K562 (cell line): Measurements from ENCODE around the gene HOXA4. TPM values are rescaled to one million over a fixed set of nuclear protein-coding genes. Genes with fewer than 3 reads are reported as not detected.

Experiments
- FIP1L1 ChIP-seq: fragments of 200-400 bp; formaldehyde crosslinking; IDR thresholded peaks from 2 replicates; pipeline ENCODE4 v1.6.1; 2018; ENCODE audit warnings: mild to moderate bottlenecking, low read depth, low read length; ENCODE audit not compliant: poor library complexity, severe bottlenecking
- HNRNPH1 ChIP-seq: fragments of 200-400 bp; formaldehyde crosslinking; optimal IDR thresholded peaks from 2 replicates; pipeline ENCODE3; 2017; ENCODE audit warnings: low read depth, mild to moderate bottlenecking, low read length, moderate library complexity
- SMAD1 ChIP-seq: fragments of 150-350 bp; IDR thresholded peaks from 2 replicates; pipeline ENCODE4 v1.6.1; 2014; ENCODE audit warnings: low read length, low read depth; ENCODE audit not compliant: partially characterized antibody
- ZNF174 ChIP-seq: fragments of 250-450 bp; sonication (Bioruptor Pico); IDR thresholded peaks from 2 replicates; pipeline ENCODE4 v1.4.0; 2020; ENCODE audit warnings: mild to moderate bottlenecking
- ZNF280A ChIP-seq: fragments of 450-650 bp; IDR thresholded peaks from 2 replicates; pipeline ENCODE4 v1.6.1; 2018; ENCODE audit warnings: mild to moderate bottlenecking, low read depth; ENCODE audit not compliant: partially characterized antibody
- ZNF282 ChIP-seq: sonication (generic); formaldehyde crosslinking; IDR thresholded peaks from 2 replicates; pipeline ENCODE4 v1.8.1; 2023; ENCODE audit warnings: missing genetic modification reagents
- ZNF518B ChIP-seq: fragments of 250-450 bp; sonication (Bioruptor Pico); IDR thresholded peaks from 2 replicates; pipeline ENCODE4 v1.5.0; 2021; ENCODE audit warnings: mild to moderate bottlenecking, moderate library complexity
- polyA plus RNA-seq, 8 experiments: library from polyadenylated mRNA; depleted of rRNA in 4 of 8; stranded (reverse) in 5 of 8; unstranded in 3 of 8; fragments of >200 nt; fragmentation: Nextera tagmentation in 2 of 8; fragmentation: Illumina TruSeq in 1 of 8; extraction: Ambion mirVana in 2 of 8; extraction: Trizol in 1 of 8; gene quantifications; 2 replicates each; pipeline versions ENCODE4 v1.2.1 to v1.2.3, GENCODE V29; 2011 to 2014; ENCODE audit warnings: inconsistent platforms in 1 of 8, missing spikeins in 1 of 8
- total RNA-seq, 7 experiments: library from RNA; depleted of rRNA in 6 of 7; stranded (reverse); fragments of >200 nt in 6 of 7; fragmentation: Illumina TruSeq in 2 of 7; extraction: Trizol in 2 of 7; gene quantifications; 2 replicates each; pipeline versions ENCODE4 v1.2.1 to v1.2.3, GENCODE V29; 2011 to 2021; ENCODE audit warnings: low replicate concordance in 1 of 7
- TF ChIP-seq, protein P1 (sequence below): fragments of 450-650 bp; IDR thresholded peaks from 2 replicates; pipeline ENCODE4 v1.6.1; 2018; ENCODE audit not compliant: partially characterized antibody

Gene HOXA4
- total and polyA plus RNA-seq, 9 of the 15 experiments (the other 6 are each of a cell fraction or from before 2014, with no cell fraction given), result not detected

DNA sequence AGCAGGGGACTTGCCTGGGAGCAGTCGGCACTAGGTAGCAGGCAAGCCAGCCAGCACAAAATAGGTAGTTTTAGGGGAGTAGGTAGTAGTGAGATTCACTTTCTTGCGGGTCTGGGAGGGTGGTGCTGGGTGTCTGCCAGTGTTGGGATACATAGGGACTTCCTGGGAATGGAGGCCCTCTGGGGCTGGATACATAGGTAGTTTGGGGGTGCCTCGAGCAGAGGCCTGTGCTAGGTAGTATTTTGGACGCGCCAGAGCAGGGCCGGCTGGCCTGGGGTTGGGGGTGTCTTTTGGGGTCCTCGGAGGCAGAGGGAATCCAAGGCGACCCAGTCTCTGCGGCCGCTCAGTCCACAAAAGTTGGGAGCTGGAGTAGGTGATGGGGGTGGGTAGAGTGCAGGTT, 23.8 kb upstream of the HOXA4 start (continued):
- TF ChIP-seq, protein P1, sequence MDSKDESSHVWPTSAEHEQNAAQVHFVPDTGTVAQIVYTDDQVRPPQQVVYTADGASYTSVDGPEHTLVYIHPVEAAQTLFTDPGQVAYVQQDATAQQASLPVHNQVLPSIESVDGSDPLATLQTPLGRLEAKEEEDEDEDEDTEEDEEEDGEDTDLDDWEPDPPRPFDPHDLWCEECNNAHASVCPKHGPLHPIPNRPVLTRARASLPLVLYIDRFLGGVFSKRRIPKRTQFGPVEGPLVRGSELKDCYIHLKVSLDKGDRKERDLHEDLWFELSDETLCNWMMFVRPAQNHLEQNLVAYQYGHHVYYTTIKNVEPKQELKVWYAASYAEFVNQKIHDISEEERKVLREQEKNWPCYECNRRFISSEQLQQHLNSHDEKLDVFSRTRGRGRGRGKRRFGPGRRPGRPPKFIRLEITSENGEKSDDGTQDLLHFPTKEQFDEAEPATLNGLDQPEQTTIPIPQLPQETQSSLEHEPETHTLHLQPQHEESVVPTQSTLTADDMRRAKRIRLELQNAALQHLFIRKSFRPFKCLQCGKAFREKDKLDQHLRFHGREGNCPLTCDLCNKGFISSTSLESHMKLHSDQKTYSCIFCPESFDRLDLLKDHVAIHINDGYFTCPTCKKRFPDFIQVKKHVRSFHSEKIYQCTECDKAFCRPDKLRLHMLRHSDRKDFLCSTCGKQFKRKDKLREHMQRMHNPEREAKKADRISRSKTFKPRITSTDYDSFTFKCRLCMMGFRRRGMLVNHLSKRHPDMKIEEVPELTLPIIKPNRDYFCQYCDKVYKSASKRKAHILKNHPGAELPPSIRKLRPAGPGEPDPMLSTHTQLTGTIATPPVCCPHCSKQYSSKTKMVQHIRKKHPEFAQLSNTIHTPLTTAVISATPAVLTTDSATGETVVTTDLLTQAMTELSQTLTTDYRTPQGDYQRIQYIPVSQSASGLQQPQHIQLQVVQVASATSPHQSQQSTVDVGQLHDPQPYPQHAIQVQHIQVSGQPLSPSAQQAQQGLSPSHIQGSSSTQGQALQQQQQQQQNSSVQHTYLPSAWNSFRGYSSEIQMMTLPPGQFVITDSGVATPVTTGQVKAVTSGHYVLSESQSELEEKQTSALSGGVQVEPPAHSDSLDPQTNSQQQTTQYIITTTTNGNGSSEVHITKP, result no peak
- TF ChIP-seq FIP1L1, result no peak
- TF ChIP-seq SMAD1, result no peak
- TF ChIP-seq HNRNPH1, result no peak
- no peak for TF ChIP-seq ZNF282
- no peak for TF ChIP-seq ZNF280A
- no peak for TF ChIP-seq ZNF518B (CRISPR knock-in tag)
- no peak for TF ChIP-seq ZNF174
